ENCODE results near the gene ADORA2A. TPM values are rescaled to one million over a fixed set of nuclear protein-coding genes. Genes with fewer than 3 reads are reported as not detected.

The ADORA2A gene
- total RNA-seq, 3 donors from 2014 or later = 1.8 to 4.3 (median 3.4) TPM

- Histone ChIP-seq H3K4me1 (peaks cover 0 to 4% of the 10 kb centered on the region in 2 donors), H3K27ac (no peak overlapping the region), H3K9me3 (no peaks in the 10 kb centered on the region), H3K27me3 (no peaks in the 10 kb centered on the region), H3K36me3 (no peaks in the 10 kb centered on the region), H3K4me3 (no peak overlapping the region)
- TF ChIP-seq POLR2AphosphoS5 (IDR thresholded peaks at IDR 0.05) (no peak), CTCF (IDR thresholded peaks at IDR 0.05) (no peak), POLR2A (IDR thresholded peaks at IDR 0.05) (no peak)
- no peak for DNase-seq (ENCODE audit: low spot score in 2 of 2)
- intact Hi-C loops (cut with DNase I; ENCODE audit: low total_unique reads) = no loop called here
Observed at GRCh38 chr22:24482998-24483397, 55.6 kb downstream of the ADORA2A start.

GRCh38 chr22:24483976-24484545 lies 56.7 kb downstream of the ADORA2A start:
- intact Hi-C loops (cut with DNase I; ENCODE audit: low total_unique reads) = no loop called here
- TF ChIP-seq CTCF (IDR thresholded peaks at IDR 0.05) (no peak), POLR2AphosphoS5 (IDR thresholded peaks at IDR 0.05) (no peak), POLR2A (IDR thresholded peaks at IDR 0.05) (no peak)
- Histone ChIP-seq H3K27ac (no peak overlapping the region), H3K27me3 (no peaks in the 10 kb centered on the region), H3K36me3 (no peaks in the 10 kb centered on the region), H3K4me3 (no peak overlapping the region), H3K4me1 (peaks cover 0 to 4% of the 10 kb centered on the region in 2 donors), H3K9me3 (no peaks in the 10 kb centered on the region)
- DNase-seq (ENCODE audit: low spot score in 2 of 2) = no peak

GRCh38 chr22:24485170-24485569 lies 57.8 kb downstream of the ADORA2A start:
- no peaks in the 10 kb centered on the region for H3K9me3 ChIP-seq
- no peak overlapping the region for H3K27ac ChIP-seq
- H3K27me3 ChIP-seq = no peaks in the 10 kb centered on the region
- H3K4me3 ChIP-seq = no peak overlapping the region
- peaks cover 0 to 4% of the 10 kb centered on the region in 2 donors for H3K4me1 ChIP-seq
- TF ChIP-seq POLR2AphosphoS5 (IDR thresholded peaks at IDR 0.05) = no peak
- no peak for TF ChIP-seq POLR2A (IDR thresholded peaks at IDR 0.05)
- no peak for TF ChIP-seq CTCF (IDR thresholded peaks at IDR 0.05)
- no peaks in the 10 kb centered on the region for H3K36me3 ChIP-seq
- no peak for DNase-seq (ENCODE audit: low spot score in 2 of 2)
- intact Hi-C loops (cut with DNase I; ENCODE audit: low total_unique reads) = no loop called here

DNA sequence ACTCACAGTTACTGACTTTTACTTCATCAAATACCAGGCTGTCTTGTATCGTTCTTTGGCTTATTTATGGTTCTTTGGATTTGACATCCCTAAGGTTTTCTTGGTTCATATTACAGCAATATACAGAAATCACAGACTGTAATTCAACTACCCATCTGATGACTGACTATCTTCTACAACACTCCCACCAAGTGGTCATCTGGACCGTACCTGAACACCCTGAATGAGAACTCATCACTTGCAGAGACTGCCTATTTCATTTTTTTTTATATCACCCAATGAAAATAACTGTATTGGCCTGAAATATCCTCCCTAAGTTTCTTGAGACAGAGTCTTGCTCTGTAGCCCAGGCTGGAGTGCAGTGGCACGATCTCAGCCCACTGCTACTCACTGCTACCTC lies 58.2 kb downstream of the ADORA2A start:
- peaks cover 0 to 4% of the 10 kb centered on the region in 2 donors for H3K4me1 ChIP-seq
- intact Hi-C loops (cut with DNase I; ENCODE audit: low total_unique reads) = no loop called here
- H3K4me3 ChIP-seq = no peak overlapping the region
- no peaks in the 10 kb centered on the region for H3K36me3 ChIP-seq
- no peaks in the 10 kb centered on the region for H3K9me3 ChIP-seq
- H3K27ac ChIP-seq = no peak overlapping the region
- no peaks in the 10 kb centered on the region for H3K27me3 ChIP-seq
- TF ChIP-seq POLR2AphosphoS5 (IDR thresholded peaks at IDR 0.05) (no peak), POLR2A (IDR thresholded peaks at IDR 0.05) (no peak)
- no peak for DNase-seq (ENCODE audit: low spot score in 2 of 2)

DNA sequence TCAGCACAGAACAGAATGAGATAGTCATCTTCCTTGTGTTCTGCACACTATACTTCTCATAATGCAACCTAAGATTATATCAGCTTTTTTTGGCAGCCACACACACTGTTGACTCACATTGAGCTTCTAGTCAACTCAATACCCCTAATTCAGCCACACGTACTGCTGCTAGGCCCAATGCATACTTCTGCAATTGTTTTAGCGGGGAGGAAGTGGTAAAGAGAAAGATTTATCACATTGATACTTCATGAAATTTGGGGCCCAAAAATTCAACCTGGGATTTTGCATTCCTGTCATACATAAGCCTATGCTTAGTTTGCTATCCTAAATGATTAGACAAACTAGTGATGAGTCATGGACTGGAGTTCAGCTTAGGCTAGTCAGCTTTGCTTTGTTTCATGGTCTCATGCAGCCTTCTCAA lies 59.1 kb downstream of the ADORA2A start:
- H3K9me3 ChIP-seq = no peaks in the 10 kb centered on the region
- TF ChIP-seq POLR2A (IDR thresholded peaks at IDR 0.05) = no peak
- TF ChIP-seq CTCF (IDR thresholded peaks at IDR 0.05) = no peak
- TF ChIP-seq POLR2AphosphoS5 (IDR thresholded peaks at IDR 0.05) = no peak
- no peak overlapping the region for H3K4me3 ChIP-seq
- intact Hi-C loops (cut with DNase I; ENCODE audit: low total_unique reads) = no loop called here
- no peak for DNase-seq (ENCODE audit: low spot score in 2 of 2)
- H3K27me3 ChIP-seq = no peaks in the 10 kb centered on the region
- H3K4me1 ChIP-seq = peaks cover 0 to 4% of the 10 kb centered on the region in 2 donors
- no peaks in the 10 kb centered on the region for H3K36me3 ChIP-seq
- no peak overlapping the region for H3K27ac ChIP-seq

All from breast epithelium (tissue), 4 donors.